Peyer's patch (tissue), 4 donors: ENCODE results near the gene ILDR2. TPM values are rescaled to one million over a fixed set of nuclear protein-coding genes. Genes with fewer than 3 reads are reported as not detected.

Source experiments
- DNase-seq, 3 donors: peaks; one replicate each; pipeline ENCODE4 v3.0.0-alpha.2; 2017 to 2019
- H3K27ac ChIP-seq, 4 donors: fragments of 200-600 bp; sonication (generic); one replicate each; pipeline ENCODE4 v1.5.1; 2016 to 2019
- H3K27me3 ChIP-seq, 2 donors: fragments of 200-600 bp; sonication (generic); one replicate each; pipeline ENCODE4 v1.5.1; 2019
- H3K36me3 ChIP-seq, 3 donors: fragments of 200-600 bp; sonication (generic); one replicate each; pipeline ENCODE4 v1.5.1; 2016 to 2019
- H3K4me1 ChIP-seq, 4 donors: fragments of 200-600 bp; sonication (generic); one replicate each; pipeline ENCODE4 v1.5.1; 2016 to 2019
- H3K4me3 ChIP-seq, 4 donors: fragments of 200-600 bp; sonication (generic); 1 replicate in 3 of 4; 2 replicates in 1 of 4; pipeline ENCODE4 v1.5.1; 2016 to 2019; ENCODE audit warnings: mild to moderate bottlenecking in 1 of 4
- H3K9me3 ChIP-seq, 4 donors: fragments of 200-600 bp; sonication (generic); one replicate each; pipeline ENCODE4 v1.5.1; 2016 to 2019; ENCODE audit warnings: mild to moderate bottlenecking in 1 of 4
- POLR2A ChIP-seq, 2 donors: fragments of 450-650 bp; IDR thresholded peaks; one replicate each; pipeline ENCODE4 v1.5.1; 2017; ENCODE audit warnings: antibody characterized with exemption in 2 of 2, mild to moderate bottlenecking in 2 of 2, moderate library complexity in 2 of 2
- small RNA-seq, 2 donors: library from RNA; depleted of rRNA; stranded (forward); fragments of <200 nt; gene quantifications; one replicate each; pipeline ENCODE3, GENCODE V24; 2016
- total RNA-seq, 4 donors: library from RNA; depleted of rRNA; stranded (reverse); fragments of >200 nt; gene quantifications; one replicate each; pipeline ENCODE4 v1.1.0, GENCODE V29; 2016
- TF ChIP-seq, protein P1 (sequence below), 6 experiments: fragments of 450-650 bp in 4 of 6; fragments of 200-600 bp in 2 of 6; sonication (generic) in 1 of 6; IDR thresholded peaks; one replicate each; pipeline ENCODE4 v1.5.1; 2017 to 2019; ENCODE audit warnings: antibody characterized with exemption in 6 of 6, mild to moderate bottlenecking in 3 of 6, moderate library complexity in 1 of 6

Gene ILDR2
- total RNA-seq, 4 donors from 2014 or later = 0.67 to 2.1 (median 1.6) TPM

DNA sequence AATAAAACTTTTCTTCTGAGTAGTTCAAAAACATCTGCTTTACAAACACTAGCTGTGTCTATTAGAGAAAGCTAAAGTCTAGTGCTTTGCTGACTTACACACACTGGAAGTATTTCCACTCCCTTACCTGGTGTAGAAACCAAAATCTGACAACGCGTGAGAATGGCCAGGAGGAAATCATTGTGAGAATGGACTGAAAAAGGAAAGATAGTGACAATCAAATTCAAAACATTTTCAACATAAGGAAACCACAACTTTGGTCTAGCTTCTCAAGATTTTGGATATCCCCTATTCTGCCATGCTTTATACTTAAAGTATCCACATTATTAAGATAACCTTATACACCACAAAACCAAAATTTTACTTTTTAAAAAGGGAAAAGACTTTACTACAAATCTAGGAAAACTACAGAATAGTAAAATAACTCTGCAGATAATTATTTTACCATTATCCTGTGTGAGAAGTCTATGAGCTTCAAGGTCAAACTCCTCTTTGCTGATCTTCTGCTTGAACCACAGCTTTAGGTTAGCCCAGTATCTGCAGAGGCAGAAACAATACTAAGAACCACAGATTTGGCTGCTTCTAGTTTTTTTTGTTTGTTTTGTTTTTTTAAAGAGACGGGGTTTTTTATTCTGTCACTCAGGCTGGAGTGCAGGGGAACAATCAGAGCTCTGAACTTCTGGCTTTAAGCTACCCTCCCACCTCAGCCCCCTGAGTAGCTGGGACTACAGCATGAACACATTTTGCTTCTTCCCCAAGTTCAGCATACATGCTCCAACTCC, 105.8 kb downstream of the ILDR2 start:
- H3K4me1 ChIP-seq = peaks cover 0 to 11% (median 0%) of the 10 kb centered on the region in 4 donors
- no peak for DNase-seq
- no peak overlapping the region for H3K4me3 ChIP-seq
- no peaks in the 10 kb centered on the region for H3K9me3 ChIP-seq
- no peaks in the 10 kb centered on the region for H3K27me3 ChIP-seq
- TF ChIP-seq POLR2A (IDR thresholded peaks at IDR 0.05) = no peak
- TF ChIP-seq, protein P1, sequence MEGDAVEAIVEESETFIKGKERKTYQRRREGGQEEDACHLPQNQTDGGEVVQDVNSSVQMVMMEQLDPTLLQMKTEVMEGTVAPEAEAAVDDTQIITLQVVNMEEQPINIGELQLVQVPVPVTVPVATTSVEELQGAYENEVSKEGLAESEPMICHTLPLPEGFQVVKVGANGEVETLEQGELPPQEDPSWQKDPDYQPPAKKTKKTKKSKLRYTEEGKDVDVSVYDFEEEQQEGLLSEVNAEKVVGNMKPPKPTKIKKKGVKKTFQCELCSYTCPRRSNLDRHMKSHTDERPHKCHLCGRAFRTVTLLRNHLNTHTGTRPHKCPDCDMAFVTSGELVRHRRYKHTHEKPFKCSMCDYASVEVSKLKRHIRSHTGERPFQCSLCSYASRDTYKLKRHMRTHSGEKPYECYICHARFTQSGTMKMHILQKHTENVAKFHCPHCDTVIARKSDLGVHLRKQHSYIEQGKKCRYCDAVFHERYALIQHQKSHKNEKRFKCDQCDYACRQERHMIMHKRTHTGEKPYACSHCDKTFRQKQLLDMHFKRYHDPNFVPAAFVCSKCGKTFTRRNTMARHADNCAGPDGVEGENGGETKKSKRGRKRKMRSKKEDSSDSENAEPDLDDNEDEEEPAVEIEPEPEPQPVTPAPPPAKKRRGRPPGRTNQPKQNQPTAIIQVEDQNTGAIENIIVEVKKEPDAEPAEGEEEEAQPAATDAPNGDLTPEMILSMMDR (IDR thresholded peaks at IDR 0.05) = no peak
- H3K27ac ChIP-seq = no peak overlapping the region
- H3K36me3 ChIP-seq = peaks cover 0 to 32% (median 0%) of the 10 kb centered on the region in 3 donors

DNA sequence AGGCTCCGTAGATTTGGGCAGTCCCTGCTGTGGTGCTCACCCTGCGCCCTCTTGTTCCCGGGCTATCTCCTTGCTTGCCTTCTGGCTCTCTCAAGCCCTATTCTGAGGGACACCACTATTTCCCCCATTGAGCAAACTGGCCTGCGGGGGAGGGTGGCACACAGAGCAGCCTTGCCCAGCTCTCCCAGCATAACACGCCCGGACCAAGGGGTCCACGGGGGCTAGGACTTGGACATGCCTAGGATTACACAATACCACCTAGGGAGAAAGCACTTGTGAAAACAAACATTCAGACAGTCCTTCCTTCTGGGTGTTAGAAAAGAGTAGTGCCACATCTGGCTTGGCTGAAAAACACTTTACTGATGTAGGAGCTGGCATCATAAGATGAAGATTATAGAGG, 106.7 kb downstream of the ILDR2 start:
- Histone ChIP-seq H3K4me1 (peaks cover 0 to 2% (median 0%) of the 10 kb centered on the region in 4 donors), H3K9me3 (no peaks in the 10 kb centered on the region), H3K36me3 (peaks cover 0 to 41% (median 0%) of the 10 kb centered on the region in 3 donors), H3K4me3 (no peak overlapping the region), H3K27ac (no peak overlapping the region), H3K27me3 (no peaks in the 10 kb centered on the region)
- DNase-seq = no peak
- no peak for TF ChIP-seq POLR2A (IDR thresholded peaks at IDR 0.05)
- TF ChIP-seq, protein P1 (IDR thresholded peaks at IDR 0.05) = no peak

- Histone ChIP-seq H3K27ac (no peak overlapping the region), H3K36me3 (peaks cover 0 to 68% (median 0%) of the 10 kb centered on the region in 3 donors), H3K27me3 (no peaks in the 10 kb centered on the region), H3K9me3 (no peaks in the 10 kb centered on the region), H3K4me1 (no peaks in the 10 kb centered on the region), H3K4me3 (no peak overlapping the region)
- DNase-seq = no peak
- no peak for TF ChIP-seq POLR2A (IDR thresholded peaks at IDR 0.05)
- TF ChIP-seq, protein P1 (IDR thresholded peaks at IDR 0.05) = no peak
Observed at GRCh38 chr1:166865926-166866325, 109.4 kb downstream of the ILDR2 start.

- DNase-seq = no peak
- Histone ChIP-seq H3K27me3 (no peaks in the 10 kb centered on the region), H3K27ac (no peak overlapping the region), H3K9me3 (no peaks in the 10 kb centered on the region), H3K4me1 (no peaks in the 10 kb centered on the region), H3K4me3 (no peak overlapping the region), H3K36me3 (peaks cover 0 to 96% (median 0%) of the 10 kb centered on the region in 3 donors)
- TF ChIP-seq, protein P1 (IDR thresholded peaks at IDR 0.05) = no peak
- no peak for TF ChIP-seq POLR2A (IDR thresholded peaks at IDR 0.05)
Observed at GRCh38 chr1:166859597-166859996, 115.7 kb downstream of the ILDR2 start.

DNA sequence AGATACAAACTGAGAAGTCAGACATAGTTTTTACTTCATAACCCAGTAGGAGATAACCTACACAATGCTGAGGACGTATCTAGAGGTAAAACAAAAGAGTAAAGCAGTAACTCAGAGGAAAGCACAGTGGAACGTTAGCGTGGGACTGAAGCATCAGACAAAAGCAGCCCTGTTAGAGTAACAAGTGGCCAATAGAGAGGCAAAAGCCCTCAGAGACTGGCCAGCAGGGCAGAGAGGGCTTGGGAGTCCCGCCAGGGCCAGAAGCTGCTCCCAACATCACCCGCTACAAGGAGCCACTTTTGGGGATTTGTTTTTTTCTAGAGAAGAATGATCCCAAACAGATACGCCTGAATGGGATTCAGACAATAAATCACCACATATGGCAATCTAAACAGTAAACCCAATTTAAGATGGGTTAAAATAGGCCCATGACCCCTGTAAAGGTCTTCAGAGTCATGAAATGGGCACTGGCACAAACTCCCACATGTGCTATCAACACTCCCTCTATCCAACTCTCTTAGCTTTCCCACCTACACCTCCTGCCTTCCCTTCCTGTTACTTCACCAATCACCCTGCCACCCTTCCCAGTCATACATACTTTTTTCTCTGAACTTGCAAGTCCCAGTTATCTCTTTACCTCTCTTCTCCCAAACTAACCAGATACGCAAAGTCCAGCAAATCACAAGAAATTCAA, 116.5 kb downstream of the ILDR2 start:
- no peak overlapping the region for H3K27ac ChIP-seq
- TF ChIP-seq, protein P1 (IDR thresholded peaks at IDR 0.05) = no peak
- TF ChIP-seq POLR2A (IDR thresholded peaks at IDR 0.05) = no peak
- H3K36me3 ChIP-seq = peaks cover 0 to 93% (median 0%) of the 10 kb centered on the region in 3 donors
- H3K9me3 ChIP-seq = no peaks in the 10 kb centered on the region
- no peak for DNase-seq
- no peak overlapping the region for H3K4me3 ChIP-seq
- H3K27me3 ChIP-seq = no peaks in the 10 kb centered on the region
- H3K4me1 ChIP-seq = no peaks in the 10 kb centered on the region

Small RNA genes lying within 50 kb of the gene (small RNA-seq; reads per million reads assigned to genes)
- gene RNA5SP65 = 3.5 to 13.4 reads per million in 2 donors

Other genes starting within 250 kb of the ILDR2 start
- 10 to 100 TPM; 14.7 to 40.4 (median 25.0) TPM for gene POGK, start 136.1 kb downstream of the ILDR2 start, total RNA-seq
- gene TADA1, start 99.3 kb downstream of the ILDR2 start, total RNA-seq = 10 to 100 TPM in 1 of 4 donors, 1 to 10 TPM in 3; 6.6 to 13.5 (median 8.4) TPM
- not detected for gene MAEL, start 13.7 kb upstream of the ILDR2 start, total RNA-seq
- gene GPA33, start 114.8 kb upstream of the ILDR2 start, total RNA-seq = 100 to 1,000 TPM in 3 of 4 donors, 10 to 100 TPM in 1; 15.7 to 397 (median 317) TPM
- gene STYXL2, start 118.5 kb upstream of the ILDR2 start, total RNA-seq = not detected
- gene POU2F1, start 245.3 kb upstream of the ILDR2 start, total RNA-seq = 10 to 100 TPM; 11.5 to 23.1 (median 17.0) TPM